Measurements from ENCODE around the gene SLC10A6.
A peak's percentile ranks its signal among the peaks of the same experiment; 100 is the strongest.
"Not testable (repeated sequence)": the region's sequence is repeated elsewhere in the genome, so short reads cannot be mapped to it uniquely, and the experiment has no call there.

DNA sequence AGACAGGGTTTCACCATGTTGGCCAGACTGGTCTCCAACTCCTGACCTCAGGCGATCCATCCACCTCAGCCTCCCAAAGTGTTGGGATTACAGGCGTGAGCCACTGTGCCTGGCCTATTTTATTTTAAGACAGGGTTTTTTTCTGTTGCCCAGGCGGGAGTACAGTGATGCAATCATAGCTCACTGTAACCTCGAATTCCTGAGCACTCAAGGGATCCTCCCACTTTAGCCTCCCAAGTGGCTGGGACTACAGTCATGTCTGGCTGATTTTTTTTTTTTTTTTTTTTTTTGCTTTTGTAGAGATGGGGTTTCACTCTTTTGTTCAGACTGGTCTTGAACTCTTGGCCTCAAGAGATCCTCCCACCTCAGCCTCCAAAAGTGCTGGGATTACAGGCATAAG lies 26.3 kb upstream of the SLC10A6 start:
- TF ChIP-seq ZNF263 (CRISPR knock-in tag; IDR thresholded peaks at IDR 0.05; ENCODE audit: borderline replicate concordance); EP300 (IDR thresholded peaks at IDR 0.05; ENCODE audit: low read length); U2AF1 (optimal IDR thresholded peaks at IDR 0.05; ENCODE audit: low read depth, low read length); FOSL1 (tag; conservative IDR thresholded peaks at IDR 0.05); PPARD (CRISPR knock-in tag; IDR thresholded peaks at IDR 0.05); SIX5 (IDR thresholded peaks at IDR 0.05; ENCODE audit: borderline replicate concordance in 1 of 2, insufficient read depth in 1 of 2, low read depth in 1 of 2, low read length in 2 of 2); MECOM (CRISPR knock-in tag; IDR thresholded peaks at IDR 0.05): not testable (repeated sequence)
- TF ChIP-seq, protein P1, sequence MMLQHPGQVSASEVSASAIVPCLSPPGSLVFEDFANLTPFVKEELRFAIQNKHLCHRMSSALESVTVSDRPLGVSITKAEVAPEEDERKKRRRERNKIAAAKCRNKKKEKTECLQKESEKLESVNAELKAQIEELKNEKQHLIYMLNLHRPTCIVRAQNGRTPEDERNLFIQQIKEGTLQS (IDR thresholded peaks at IDR 0.05) = 0 out of 2 replicates have a peak, but pooled peaks have one; percentile 32
- TF ChIP-seq, protein P1 (CRISPR knock-in tag; conservative IDR thresholded peaks at IDR 0.05) = not testable (repeated sequence)
